CD4-positive, alpha-beta T cell treated with Interleukin-6 for 4 hours (primary cell): ENCODE data around the gene SEL1L3.
"Not testable (repeated sequence)": the region's sequence is repeated elsewhere in the genome, so short reads cannot be mapped to it uniquely, and the experiment has no call there.

Experiments
- DNase-seq: peaks from one replicate; pipeline ENCODE4 v3.0.0-alpha.2; 2020; ENCODE audit warnings: mixed read lengths

SEL1L3 gene

GRCh38 chr4:25879091-25879584, 16.4 kb upstream of the SEL1L3 start:
- no peak for DNase-seq

- DNase-seq: no peak
Measured at GRCh38 chr4:25878676-25879075, 15.9 kb upstream of the SEL1L3 start.

- DNase-seq: no peak
Measured at GRCh38 chr4:25875281-25875745, 12.5 kb upstream of the SEL1L3 start.

- DNase-seq: no peak
Measured at GRCh38 chr4:25874655-25875054, 11.9 kb upstream of the SEL1L3 start.

- no peak for DNase-seq
Measured at GRCh38 chr4:25873632-25874129, 10.9 kb upstream of the SEL1L3 start.

GRCh38 chr4:25872851-25873631, 10.3 kb upstream of the SEL1L3 start:
- no peak for DNase-seq

- no peak for DNase-seq
Measured at GRCh38 chr4:25870081-25870480, 7.3 kb upstream of the SEL1L3 start.

GRCh38 chr4:25867781-25868294, 5.0 kb upstream of the SEL1L3 start:
- no peak for DNase-seq

GRCh38 chr4:25866401-25866800, 3.6 kb upstream of the SEL1L3 start:
- not testable (repeated sequence) for DNase-seq

GRCh38 chr4:25865586-25865985, 2.8 kb upstream of the SEL1L3 start:
- no peak for DNase-seq

GRCh38 chr4:25863831-25864418, 1.1 kb upstream of the SEL1L3 start:
- DNase-seq: no peak

GRCh38 chr4:25863347-25863784, 578 bp upstream of the SEL1L3 start:
- DNase-seq: peak; percentile 22

GRCh38 chr4:25861951-25862410, 807 bp downstream of the SEL1L3 start:
- DNase-seq: peak; percentile 37

GRCh38 chr4:25861280-25861950, 1.4 kb downstream of the SEL1L3 start:
- DNase-seq: no peak

- no peak for DNase-seq
Measured at GRCh38 chr4:25860586-25861279, 2.1 kb downstream of the SEL1L3 start.

GRCh38 chr4:25859429-25860148, 3.2 kb downstream of the SEL1L3 start:
- DNase-seq: peak; percentile 57

- no peak for DNase-seq
Measured at GRCh38 chr4:25857851-25858400, 4.9 kb downstream of the SEL1L3 start.

- DNase-seq: no peak
Measured at GRCh38 chr4:25857403-25857802, 5.4 kb downstream of the SEL1L3 start.

- DNase-seq: no peak
Measured at GRCh38 chr4:25856756-25857155, 6.0 kb downstream of the SEL1L3 start.

GRCh38 chr4:25852103-25852502, 10.7 kb downstream of the SEL1L3 start:
- DNase-seq: no peak

- no peak for DNase-seq
Measured at GRCh38 chr4:25847329-25847728, 15.5 kb downstream of the SEL1L3 start.
